ENCODE results near the gene IRF2.

IRF2 gene

DNA sequence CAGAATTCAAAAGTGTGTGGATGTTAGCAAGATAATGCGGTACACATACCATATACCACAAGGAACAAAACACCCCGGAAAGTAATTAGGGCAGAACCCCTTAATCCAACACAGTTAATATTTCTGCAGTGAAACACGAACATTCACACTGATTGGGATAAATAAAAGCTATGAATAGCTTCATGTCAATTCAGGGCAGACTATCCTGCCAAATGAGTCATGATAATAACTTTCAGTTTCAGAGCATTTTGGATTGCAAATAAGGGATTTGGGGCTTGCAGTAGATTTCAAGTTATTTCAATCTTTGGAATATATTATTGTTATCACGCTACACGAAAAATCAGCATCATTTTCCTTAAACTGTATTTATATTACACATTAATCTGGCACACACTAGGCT, 24.3 kb downstream of the IRF2 start:
- no peak for DNase-seq

DNA sequence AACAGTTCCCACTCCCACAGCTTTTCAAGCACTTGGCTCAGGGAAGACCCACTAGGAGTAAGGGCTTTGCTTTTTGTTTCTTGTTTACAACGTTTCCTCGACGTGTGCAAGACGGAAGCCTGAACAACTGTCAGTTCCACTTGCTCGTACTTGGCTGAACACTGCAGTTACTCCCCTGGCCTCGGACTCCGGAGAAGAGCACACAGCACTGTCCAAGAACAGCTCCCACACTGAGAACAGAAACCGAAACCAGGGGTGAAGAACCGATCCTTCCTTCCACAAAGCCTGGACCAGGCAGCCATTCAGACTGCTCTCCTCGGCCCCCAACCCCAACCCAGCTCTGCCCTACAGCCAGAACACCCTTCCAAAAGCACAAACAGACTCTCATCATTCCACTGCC, 25.5 kb downstream of the IRF2 start:
- peak; percentile 87 for DNase-seq

DNA sequence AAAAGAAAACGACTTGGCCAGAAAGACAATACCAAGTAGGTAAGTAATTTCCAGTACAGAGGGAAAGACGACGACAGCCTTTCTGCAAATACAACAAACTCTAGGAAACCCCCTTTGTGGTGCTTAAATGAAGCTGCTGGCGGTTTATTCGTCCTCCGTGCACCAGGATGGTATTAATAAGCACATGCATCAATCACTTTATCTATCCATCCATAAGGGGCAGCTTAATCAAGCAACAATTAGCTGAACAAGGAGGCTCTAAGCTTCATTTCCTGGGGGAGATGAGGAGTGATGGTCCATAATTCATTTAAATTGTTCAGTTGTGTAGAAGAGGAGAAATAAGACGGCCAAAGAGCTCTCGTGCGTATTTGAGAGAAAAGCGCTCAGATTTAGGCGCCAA, 26.2 kb downstream of the IRF2 start:
- peak; percentile 79 for DNase-seq

DNA sequence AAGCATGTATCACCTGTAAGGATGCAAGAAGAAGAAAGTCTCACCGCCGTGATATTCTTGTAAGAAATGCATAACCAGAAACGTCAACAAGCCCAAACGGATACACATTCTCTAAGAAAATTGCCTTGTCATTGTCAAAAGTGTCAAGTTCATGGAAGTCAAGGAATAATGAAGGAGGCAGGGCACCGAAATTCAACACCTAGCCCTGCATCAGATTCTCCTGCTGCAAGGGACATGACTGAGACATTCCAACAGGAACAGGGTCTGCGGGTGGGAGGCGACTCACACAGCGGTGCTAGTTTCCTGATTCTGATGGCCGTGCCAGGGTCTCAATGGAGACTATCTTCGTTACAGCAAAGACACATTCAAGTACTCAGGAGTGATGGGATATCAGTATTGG, 26.7 kb downstream of the IRF2 start:
- DNase-seq = peak; percentile 65

DNA sequence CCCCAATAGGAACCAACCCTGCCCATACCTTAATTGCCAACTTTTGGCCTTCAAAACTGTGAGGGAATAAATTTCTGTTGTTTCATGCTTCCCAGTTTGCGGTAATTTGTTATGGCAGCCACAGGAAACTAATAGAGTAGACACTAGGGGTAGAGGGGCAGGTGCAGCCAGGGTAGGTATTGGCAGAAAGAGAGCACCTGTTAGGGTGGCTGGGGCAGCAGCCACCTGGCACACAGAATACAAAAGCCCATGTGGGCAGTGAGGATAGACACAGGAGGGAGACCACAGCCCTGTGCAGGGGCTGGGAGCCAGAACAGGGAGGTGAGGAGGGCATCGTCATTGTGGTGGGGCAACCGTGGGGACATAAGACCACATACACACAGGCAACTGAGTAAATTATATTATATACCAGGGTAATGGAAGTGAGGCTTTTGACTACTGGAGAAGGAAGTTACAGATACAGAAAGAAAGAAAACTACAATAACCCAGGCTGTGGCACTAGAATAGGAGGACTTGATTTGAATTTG, 28.2 kb downstream of the IRF2 start:
- no peak for DNase-seq

DNA sequence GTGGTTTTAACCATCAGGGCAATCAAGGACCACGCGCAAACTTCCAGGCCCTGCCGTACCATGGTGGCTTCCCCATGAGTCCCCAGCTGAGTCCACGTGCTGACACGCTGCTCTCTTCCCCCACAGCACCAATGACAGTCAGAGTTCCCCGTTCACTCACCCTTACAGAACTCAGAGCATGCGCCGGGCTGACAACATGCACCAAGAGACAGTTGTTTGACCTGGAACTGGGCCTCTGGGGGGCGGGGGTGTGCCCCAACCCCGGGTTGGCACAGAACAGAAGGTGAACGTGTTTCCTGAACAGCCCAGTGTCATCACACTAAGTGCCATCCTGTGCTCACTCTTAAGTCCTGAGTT, 29.4 kb downstream of the IRF2 start:
- peak; percentile 25 for DNase-seq

DNA sequence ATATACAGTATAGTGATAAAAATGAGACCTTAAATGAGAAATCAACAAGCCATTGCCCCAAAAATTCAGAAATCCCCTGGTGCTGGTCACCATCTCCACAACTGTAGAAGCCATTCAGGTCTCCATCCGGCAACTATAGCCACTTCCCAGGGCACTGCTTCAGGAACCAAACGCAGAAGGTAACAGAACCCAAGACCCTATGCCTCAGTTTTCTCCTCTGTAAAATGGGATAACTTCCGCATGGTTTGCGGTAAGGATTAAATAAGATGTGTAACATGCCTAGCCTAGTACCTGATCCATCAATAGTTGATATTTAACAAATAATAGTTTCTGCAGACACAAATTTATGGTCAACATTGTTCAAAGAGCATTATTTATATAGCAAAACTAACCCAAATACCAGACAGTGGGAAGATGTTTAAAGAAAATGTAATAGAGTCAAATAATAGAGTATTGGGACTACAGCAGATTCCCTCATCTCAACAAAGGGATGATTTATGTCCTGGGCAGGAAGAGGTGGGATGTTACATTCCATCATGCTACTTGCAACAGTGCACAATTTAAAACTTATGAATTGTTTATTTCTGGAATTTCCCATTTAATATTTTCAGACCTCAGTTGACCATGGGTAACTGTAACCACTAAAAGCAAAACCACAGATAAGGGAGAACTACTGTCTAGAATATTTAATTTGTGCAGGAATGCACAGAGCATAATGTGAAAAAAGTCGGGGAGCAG, 30.0 kb downstream of the IRF2 start:
- DNase-seq = no peak

DNA sequence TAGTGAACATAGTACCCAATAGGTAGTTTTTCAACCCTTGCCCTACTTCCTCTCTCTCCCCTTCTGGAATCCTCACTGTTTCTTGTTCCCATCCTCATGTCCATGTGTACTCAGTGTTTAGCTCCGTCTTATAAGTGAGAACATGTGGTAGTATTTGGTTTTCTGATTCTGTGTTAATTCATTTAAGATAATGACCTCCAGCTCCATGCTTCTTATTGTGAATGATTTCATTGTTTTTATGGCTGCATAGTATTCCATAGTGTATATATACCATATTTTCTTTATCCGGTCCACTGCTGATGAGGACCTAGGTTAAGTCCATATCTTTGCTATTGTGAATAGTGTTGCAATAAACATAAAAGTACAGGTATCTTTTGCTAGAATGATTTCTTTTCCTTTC, 31.0 kb downstream of the IRF2 start:
- DNase-seq = no peak

DNA sequence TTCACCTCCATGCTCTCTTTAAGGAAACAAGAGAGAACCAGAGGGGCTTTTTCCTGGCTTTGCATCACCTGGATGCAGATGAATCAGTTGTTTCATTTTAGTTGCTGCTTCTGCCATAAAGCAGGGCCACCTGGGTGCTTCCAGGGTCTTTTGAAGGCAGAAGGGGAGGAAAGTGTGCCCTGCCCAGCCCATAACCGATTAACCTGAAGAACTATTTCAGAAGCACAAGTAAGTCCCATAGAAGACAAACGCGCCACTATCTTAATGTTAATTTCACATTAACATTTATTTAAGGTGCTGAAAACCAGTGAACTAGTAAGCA, 32.1 kb downstream of the IRF2 start:
- DNase-seq = no peak

DNA sequence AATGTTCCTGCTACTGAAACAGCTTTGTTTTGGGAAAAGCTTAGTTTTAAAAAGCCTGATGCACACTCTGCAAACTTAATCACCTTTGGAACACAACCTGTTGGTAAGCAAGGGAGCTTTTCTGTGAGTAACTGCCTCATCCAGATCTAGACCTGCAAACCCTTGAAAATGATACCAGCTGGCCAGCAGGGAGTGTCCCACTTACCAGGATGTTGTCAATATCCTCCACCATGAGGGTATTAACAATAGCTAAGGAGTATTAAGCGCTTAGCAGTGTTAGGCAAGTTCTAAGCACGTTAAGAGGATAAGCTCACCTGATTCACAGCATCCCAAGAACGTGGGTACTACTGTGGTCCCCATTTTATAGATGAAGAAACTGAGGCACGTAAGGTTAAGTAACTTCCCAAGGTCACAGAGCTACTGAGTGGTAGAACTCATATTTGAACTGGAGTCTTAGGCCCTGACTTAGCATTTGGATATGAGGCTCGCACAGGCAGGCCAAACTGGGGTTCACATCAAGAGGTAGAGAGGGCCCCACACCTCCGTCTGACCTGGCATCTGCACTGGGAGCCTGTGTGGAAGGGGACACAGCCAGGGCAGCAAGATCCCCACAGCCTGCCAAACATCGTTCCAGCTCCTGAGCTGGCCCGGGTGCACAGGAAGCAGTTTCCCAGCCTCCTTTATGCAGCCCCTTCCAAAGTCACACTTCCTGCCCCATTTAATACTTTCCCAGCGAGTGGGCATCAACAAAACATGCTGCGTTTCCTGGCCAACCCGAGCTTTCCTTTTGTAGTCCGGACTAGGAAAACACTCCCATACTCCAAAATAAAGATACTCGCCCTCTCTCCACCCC, 32.7 kb downstream of the IRF2 start:
- peak; percentile 30 for DNase-seq

DNA sequence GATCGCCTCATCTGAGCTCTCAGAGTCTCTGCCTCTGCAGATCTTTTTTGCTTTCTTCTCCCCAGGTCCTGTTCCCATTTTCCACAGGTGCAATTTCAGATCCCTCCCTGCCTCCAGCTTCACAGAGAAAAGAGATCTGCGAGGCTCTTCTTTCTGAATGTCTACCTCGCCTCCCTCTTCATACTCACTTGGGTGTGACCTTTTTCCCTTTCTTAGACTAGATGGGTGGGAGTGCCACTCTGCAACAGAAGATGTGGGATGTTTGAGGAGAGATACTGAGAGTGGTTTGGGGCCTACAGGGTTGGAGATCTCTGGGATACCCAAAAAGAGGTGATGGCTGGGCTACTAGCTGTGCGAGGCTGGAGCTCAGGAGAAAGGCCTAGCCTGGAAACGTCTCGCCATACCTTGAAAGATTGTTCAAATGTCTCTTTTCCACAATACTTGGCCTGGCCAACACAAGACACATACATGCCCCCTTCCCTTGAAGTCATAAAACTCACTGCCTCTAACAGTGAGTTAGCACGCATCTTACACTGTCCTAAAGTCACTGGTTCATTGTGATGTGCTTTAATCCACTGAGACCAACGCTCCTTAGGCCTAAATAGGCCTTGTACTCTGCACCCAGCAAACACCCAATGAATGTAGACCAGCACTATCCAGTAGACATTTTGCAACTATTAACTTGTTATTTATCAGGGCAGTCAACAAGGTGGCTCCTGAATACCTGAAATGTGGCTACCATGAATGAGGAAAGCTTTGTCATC, 33.6 kb downstream of the IRF2 start:
- no peak for DNase-seq

DNA sequence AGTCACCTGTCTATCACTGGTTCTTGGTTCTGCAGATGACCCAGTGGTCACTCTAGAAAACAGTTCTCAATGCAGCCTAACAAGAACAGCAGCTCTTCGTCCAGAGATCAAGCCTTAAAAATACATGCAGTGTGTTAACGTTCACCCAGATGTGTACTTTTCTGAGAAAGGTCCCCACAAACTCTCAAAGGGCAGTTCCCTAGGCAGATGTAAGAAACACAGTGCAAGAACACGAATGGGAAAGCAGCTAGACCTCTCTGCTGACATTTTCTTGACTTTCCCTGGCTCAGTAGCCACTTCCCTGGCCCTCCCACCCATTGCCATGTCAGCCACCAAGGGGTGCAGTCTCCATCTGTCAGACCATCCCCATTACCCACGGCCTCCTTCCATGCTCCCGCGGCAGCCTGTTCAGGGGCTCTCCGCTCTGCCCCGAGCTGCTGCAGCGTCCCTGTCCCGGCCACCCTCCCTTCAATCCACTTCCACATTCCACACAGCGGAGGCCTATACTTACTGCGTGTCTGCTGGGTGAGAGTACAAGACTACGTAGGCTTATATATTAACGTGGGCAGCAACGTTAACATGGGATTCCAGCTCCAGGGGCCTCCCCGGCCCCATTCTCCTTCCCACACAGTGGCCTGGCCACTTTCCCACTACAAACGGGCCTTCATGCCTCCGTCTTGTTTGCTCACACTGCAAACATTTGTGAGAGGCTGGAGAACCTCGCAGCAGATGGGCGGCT, 34.3 kb downstream of the IRF2 start:
- no peak for DNase-seq

DNA sequence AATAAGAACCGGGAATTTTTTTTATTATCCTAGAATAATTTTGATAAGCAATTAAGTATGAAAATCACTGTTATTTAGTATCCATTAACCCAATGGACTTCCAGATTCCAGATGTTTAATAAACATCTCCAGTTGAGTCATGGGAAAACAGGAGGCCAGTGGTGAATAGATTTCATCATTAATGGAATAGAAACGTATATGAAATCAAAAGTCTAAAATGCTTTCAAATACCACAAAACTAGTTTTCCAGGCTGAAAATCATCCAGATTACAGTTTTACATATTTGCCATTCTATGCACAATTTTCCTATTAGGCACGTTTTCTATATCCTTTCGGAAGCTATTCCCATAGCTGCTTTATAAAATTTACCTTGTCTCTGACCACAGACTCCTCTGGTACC, 35.0 kb downstream of the IRF2 start:
- DNase-seq = no peak

DNA sequence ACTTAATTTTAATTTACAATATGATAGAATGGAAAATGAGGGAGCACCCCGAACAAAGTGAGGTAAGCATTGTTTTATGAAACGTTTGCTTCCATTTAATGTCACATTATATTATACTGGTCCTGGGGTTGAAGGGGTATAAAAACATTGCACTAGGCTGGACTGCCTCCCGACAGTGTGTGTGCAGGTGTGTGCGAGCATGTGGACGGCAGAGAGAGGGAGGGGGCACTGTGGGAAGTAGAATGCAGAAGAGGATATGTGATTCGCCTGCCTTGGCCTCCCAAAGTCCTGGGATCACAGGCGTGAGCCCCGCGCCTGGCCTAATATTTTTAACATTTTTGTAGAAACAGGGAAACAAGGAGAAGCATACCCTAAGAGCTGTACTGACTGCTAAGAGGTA, 36.0 kb downstream of the IRF2 start:
- DNase-seq = no peak

DNA sequence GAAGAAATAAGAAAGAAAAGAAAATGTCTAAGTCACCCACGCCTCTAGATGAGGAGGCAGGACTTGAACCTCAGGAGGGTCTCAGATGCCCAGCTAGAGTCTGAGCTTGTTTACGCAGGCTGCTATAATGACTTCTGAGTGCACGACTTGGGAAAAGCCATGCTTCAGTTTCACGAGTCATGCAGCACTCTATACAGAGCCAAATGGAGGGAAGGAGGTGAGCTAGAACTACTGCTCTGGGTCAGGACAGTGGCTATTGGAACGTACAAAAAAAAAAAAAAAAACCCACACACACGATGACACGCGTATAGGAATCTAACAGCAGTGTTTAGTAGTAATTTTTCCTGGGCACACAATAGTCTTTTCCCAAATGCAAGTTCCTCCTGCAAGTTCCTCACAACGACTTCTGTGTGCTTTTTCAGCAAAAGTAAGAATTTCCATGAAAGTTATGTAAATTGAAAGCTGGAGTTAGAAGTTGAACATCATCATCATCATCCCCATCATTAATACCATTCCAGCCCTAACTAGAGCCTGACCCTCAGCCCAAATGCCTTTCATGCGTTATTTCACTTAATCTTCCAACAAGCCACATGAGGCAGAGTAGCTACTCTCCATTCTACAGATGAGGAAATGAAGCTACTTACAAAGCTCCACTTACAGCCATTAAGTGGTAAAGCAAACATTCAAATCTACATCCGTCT, 36.6 kb downstream of the IRF2 start:
- DNase-seq = no peak

DNA sequence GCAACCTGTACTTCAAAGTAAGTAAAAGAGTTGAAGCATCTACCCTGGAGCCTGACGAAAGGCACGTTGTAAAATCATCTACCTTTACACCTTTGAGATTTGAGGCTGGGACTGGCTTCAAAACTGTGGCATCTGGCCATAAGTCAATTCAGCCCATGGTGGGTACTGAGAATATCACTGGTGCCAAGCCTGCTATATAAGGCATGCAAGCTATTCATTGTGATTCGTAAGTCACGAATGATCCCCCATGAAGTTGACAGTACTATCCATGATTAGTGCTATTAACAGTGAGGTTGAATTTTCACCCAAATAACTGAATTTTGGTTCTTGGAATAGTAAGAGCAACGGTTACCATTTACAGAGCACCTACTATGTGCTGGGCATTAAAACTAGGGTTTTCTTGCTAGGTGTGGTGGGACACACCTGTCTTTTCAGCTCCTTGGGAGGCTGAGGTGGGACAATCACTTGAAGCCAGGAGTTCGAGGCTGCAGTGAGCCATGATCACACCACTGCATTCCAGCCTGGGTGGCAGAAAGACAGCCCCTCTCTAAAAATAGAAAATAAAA, 39.8 kb downstream of the IRF2 start:
- no peak for DNase-seq

DNA sequence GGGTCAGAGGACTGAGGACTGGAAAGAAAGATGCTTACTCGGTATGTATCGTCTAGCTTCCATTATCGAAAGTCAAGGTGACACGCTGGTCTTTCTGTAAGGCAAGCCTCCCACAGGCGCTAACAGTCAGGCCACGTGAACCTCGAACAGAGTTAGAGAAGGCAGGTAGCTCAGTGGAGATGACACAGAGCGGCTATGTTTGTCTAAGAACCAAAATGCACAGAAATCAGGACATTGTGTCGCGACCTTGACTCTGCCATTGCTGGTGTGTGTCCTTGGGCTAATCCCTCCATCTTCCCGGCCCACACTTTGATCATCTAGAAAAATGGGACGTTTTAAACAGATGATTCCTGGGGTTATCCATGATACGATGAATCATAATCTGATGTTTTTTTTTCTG, 40.3 kb downstream of the IRF2 start:
- no peak for DNase-seq

DNA sequence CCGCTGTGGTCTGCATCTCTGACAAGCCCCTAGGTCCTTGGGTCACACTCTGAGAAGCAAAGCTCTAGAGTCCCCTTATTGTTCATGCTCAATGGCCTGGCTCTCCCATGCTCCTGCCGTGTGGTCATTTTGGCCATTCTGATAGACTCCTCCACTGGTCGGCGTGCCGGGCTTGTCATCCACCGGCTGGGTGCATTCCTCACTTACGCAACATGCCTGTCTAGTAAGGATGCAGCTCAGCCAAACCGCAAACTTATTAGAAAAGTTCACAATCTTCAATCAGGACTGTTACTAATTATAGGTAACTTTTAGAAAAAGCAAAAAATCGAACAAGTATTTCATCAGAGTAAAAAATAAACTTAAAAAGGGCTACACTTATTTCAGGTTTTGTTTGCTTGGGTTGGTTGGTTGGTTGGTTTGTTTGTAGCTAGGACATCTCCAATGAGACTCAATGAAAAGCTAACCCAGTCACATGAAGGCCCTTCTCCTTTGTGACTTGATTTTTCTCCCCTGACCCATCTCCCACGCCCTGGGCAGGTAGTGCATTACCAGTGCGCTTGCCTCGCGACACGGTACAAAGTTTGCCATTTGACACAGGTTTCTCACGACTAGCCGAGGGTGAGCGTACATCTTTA, 41.0 kb downstream of the IRF2 start:
- no peak for DNase-seq

DNA sequence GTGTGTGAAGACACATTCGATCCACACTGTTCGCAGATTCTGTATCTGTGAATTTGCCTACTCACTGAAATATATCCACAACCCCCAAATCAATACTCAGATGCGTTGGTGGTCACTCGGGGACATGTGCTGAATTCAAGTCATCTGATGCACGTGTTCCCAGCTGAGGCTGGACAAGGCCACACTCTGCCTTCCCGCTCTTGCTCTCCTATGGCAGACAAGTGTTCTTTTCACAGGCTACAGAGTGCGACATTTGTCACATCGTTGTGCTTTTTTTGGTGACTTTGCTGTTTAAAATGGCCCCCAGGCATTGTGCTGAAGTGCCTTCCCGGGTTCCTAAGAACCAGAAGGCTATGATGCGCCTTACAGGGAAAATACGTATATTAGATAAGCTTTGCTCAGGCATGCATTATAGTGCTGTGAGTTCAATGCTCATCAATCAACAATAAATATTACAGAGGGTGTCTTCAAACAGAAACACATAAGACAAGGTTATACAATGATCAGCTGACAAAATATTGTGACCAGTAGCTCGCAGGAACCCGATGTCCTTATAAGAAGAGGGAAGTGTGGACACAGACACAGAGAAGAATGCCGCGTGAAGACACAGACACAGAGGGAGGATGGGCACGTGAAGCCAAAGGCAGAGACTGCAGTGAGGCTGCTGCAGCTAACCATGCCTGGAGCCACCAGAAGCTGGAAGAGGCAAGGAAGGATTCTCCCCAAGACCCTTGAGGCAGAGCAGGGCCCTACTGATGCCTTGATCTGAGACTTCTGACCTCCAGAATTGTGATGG, 42.0 kb downstream of the IRF2 start:
- DNase-seq = no peak

DNA sequence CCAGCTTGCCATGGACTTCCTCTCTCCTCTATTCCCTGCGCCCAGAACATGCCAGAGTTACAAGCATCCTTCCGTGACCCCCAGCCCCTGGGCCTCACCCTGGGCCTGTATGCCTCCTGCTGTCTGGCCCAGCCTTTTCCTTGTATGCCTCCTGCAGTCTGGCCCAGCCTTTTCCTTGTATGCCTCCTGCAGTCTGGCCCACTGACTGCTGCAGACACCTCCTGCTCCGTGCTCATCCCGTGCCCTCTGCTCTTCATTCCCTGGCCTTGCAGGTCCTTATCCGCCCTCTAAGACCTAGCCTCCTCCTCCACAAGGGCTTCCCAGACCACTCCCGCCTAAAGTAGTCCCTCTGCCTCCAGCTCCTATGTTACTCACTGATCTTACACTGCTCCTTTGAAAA, 44.2 kb downstream of the IRF2 start:
- DNase-seq = no peak

DNA sequence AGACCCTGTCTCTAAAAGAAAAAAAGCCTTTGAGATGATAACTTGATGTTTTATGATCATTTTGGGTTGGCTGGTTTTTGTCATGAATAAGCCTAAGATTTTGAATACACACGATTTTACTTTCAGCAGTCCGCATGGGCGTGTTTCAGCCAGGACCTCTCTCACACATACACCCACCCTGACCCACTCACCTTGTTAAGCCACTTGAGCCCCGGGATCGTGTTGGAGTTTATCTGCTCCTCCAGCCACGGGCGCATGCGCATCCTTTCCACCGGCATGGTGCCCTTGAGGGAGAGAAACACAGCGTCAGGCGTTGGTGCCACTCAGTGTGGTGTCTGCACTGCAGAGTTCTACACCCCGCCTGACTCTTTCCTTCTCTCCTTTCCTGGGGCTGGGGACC, 45.6 kb downstream of the IRF2 start:
- no peak for DNase-seq

Measured in retina (tissue), 1 donor.